Esophagus squamous epithelium (tissue), 4 donors: ENCODE measurements around the gene SLC9A9.

Experiments used
- POLR2A ChIP-seq, 4 donors: fragments of 450-650 bp; IDR thresholded peaks; one replicate each; pipeline ENCODE4 v1.6.1; 2017; ENCODE audit warnings: antibody characterized with exemption in 4 of 4, mild to moderate bottlenecking in 4 of 4, moderate library complexity in 3 of 4
- TF ChIP-seq, protein P1 (sequence below), 6 experiments: fragments of 450-650 bp in 4 of 6; fragments of 200-600 bp in 2 of 6; sonication (generic) in 2 of 6; IDR thresholded peaks; one replicate each; pipeline ENCODE4 v1.5.1; 2016 to 2019; ENCODE audit warnings: antibody characterized with exemption in 6 of 6, mild to moderate bottlenecking in 4 of 6, moderate library complexity in 4 of 6

GRCh38 chr3:143502081-143502480 lies 346.2 kb downstream of the SLC9A9 start:
- no peak for TF ChIP-seq POLR2A (IDR thresholded peaks at IDR 0.05)
- TF ChIP-seq, protein P1, sequence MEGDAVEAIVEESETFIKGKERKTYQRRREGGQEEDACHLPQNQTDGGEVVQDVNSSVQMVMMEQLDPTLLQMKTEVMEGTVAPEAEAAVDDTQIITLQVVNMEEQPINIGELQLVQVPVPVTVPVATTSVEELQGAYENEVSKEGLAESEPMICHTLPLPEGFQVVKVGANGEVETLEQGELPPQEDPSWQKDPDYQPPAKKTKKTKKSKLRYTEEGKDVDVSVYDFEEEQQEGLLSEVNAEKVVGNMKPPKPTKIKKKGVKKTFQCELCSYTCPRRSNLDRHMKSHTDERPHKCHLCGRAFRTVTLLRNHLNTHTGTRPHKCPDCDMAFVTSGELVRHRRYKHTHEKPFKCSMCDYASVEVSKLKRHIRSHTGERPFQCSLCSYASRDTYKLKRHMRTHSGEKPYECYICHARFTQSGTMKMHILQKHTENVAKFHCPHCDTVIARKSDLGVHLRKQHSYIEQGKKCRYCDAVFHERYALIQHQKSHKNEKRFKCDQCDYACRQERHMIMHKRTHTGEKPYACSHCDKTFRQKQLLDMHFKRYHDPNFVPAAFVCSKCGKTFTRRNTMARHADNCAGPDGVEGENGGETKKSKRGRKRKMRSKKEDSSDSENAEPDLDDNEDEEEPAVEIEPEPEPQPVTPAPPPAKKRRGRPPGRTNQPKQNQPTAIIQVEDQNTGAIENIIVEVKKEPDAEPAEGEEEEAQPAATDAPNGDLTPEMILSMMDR (IDR thresholded peaks at IDR 0.05) = no peak
